K562 (cell line): ENCODE results near the gene CD1E. TPM values are rescaled to one million over a fixed set of nuclear protein-coding genes. Genes with fewer than 3 reads are reported as not detected.

ENCODE experiments used
- ATAC-seq: fragments of 200-7000 bp; cut with Tn5 transposase; 3 replicates; pipeline ENCODE4 v1.9.1; 2020; ENCODE audit warnings: moderate library complexity
- BruUV-seq: library from RNA; stranded (reverse); fragments of 400-500 nt; replicated peaks from 2 replicates; lab custom pipeline; 2021; lab: Mats Ljungman, UMichigan
- CTCF ChIA-PET: fragments of 300-600 bp; formaldehyde crosslinking; extraction: SDS; loops from one replicate; lab custom pipeline; 2021; ENCODE audit warnings: low intra/inter-chr PET ratio; lab: Yijun Ruan, JAX
- POLR2A ChIA-PET: fragments of 300-600, 350-650 bp; sonication (Branson Sonifier 250); formaldehyde crosslinking; extraction: SDS; loops from one replicate; lab custom pipeline; 2021; ENCODE audit warnings: antibody characterized with exemption, inconsistent platforms; lab: Yijun Ruan, JAX
- DNase-seq, 4 experiments: peaks; one replicate each; pipeline versions ENCODE4 v3.0.0 to v3.0.0-alpha.2; 2011 to 2018; ENCODE audit warnings: low spot score in 3 of 4, mixed read lengths in 3 of 4; ENCODE audit errors: extremely low read depth in 1 of 4
- FAIRE-seq: peaks from 2 replicates; lab custom pipeline; 2011; peaks lifted over from hg19 to GRCh38; lab: Jason Lieb, UNC
- H2AFZ ChIP-seq: 2 replicates; pipeline ENCODE4 v1.6.0; 2011; ENCODE audit warnings: low read depth, low read length, control low read depth, inconsistent platforms
- H3K27ac ChIP-seq: fragments of 200-600 bp; 3 replicates; pipeline ENCODE4 v1.8.0; 2011; ENCODE audit warnings: low read depth, mild to moderate bottlenecking, control low read depth, inconsistent platforms, low read length, moderate library complexity, mixed read lengths; ENCODE audit errors: extremely low read depth
- H3K27me3 ChIP-seq, 2 experiments: fragments of 300-600 bp in 1 of 2; 2 replicates in 1 of 2; 3 replicates in 1 of 2; pipeline versions ENCODE4 v1.6.0 to v1.8.0; 2011; ENCODE audit warnings: inconsistent platforms in 2 of 2, low read length in 2 of 2, mild to moderate bottlenecking in 1 of 2, mixed read lengths in 1 of 2, moderate library complexity in 1 of 2; ENCODE audit not compliant: control insufficient read depth in 2 of 2, insufficient read depth in 2 of 2
- H3K36me3 ChIP-seq: fragments of 300-600 bp; 3 replicates; pipeline ENCODE4 v1.8.0; 2011; ENCODE audit warnings: mild to moderate bottlenecking, low read length, inconsistent platforms; ENCODE audit not compliant: control insufficient read depth, insufficient read depth
- H3K4me1 ChIP-seq, 2 experiments: fragments of 200-600 bp in 1 of 2; replicated peaks in 1 of 2; 2 replicates in 1 of 2; 3 replicates in 1 of 2; pipeline versions ENCODE4 v1.5.1 to v1.8.0; 2011; ENCODE audit warnings: inconsistent platforms in 2 of 2, low read length in 2 of 2, mild to moderate bottlenecking in 1 of 2, mixed read lengths in 1 of 2, moderate library complexity in 1 of 2; ENCODE audit not compliant: control insufficient read depth in 2 of 2, insufficient read depth in 2 of 2
- H3K4me2 ChIP-seq: 2 replicates; pipeline ENCODE4 v1.6.1; 2011; ENCODE audit warnings: low read length, control low read depth, inconsistent platforms, mixed read lengths; ENCODE audit not compliant: insufficient read depth
- H3K4me3 ChIP-seq: fragments of 200-600 bp; sonication (generic), shearing (Covaris generic); 2 replicates; pipeline ENCODE4 v1.5.1; 2016; ENCODE audit warnings: control low read depth, inconsistent platforms
- H3K79me2 ChIP-seq: fragments of 200-600 bp; 3 replicates; pipeline ENCODE4 v1.8.0; 2011; ENCODE audit warnings: low read length, inconsistent platforms; ENCODE audit not compliant: control insufficient read depth, insufficient read depth
- H3K9ac ChIP-seq, 2 experiments: 2 replicates each; pipeline versions ENCODE4 v1.6.0 to v1.6.1; 2011; ENCODE audit warnings: low read depth in 2 of 2, low read length in 2 of 2, control low read depth in 1 of 2, inconsistent platforms in 1 of 2, mild to moderate bottlenecking in 1 of 2, mixed read lengths in 1 of 2; ENCODE audit not compliant: insufficient read depth in 1 of 2
- H3K9me1 ChIP-seq: one replicate; pipeline ENCODE4 v1.6.0; 2011; ENCODE audit warnings: inconsistent platforms, mild to moderate bottlenecking, low read length, moderate library complexity; ENCODE audit not compliant: control insufficient read depth, insufficient read depth
- H3K9me3 ChIP-seq: replicated peaks from 2 replicates; pipeline ENCODE4 v1.5.1; 2011; ENCODE audit warnings: low read depth, low read length, inconsistent platforms; ENCODE audit not compliant: control insufficient read depth, insufficient read depth
- H4K20me1 ChIP-seq: replicated peaks from 2 replicates; pipeline ENCODE4 v1.6.1; 2011; ENCODE audit warnings: low read length, inconsistent platforms, mixed read lengths; ENCODE audit not compliant: control insufficient read depth, insufficient read depth
- ELK1 ChIP-seq: sonication (generic); formaldehyde crosslinking; IDR thresholded peaks from 2 replicates; pipeline ENCODE4 v1.8.1; 2022; ENCODE audit warnings: missing genetic modification reagents
- MAFG ChIP-seq: fragments of 450-650 bp; conservative IDR thresholded peaks from 2 replicates; pipeline ENCODE4 v1.6.1; 2016; ENCODE audit warnings: missing genetic modification characterization, missing compliant biosample characterization
- MCM7 ChIP-seq, 2 experiments: fragments of 450-650 bp; IDR thresholded peaks; 2 replicates each; pipeline ENCODE4 v1.6.1; 2016 to 2018
- MECOM ChIP-seq: fragments of 250-450 bp; sonication (Bioruptor Pico); IDR thresholded peaks from 2 replicates; pipeline ENCODE4 v1.8.0; 2022; ENCODE audit warnings: inconsistent platforms
- SLC30A9 ChIP-seq: fragments of 250-450 bp; sonication (Bioruptor Pico); IDR thresholded peaks from 2 replicates; pipeline ENCODE4 v1.8.0; 2022; ENCODE audit warnings: mild to moderate bottlenecking, moderate library complexity
- SMC3 ChIP-seq: conservative IDR thresholded peaks from 2 replicates; pipeline ENCODE4 v1.6.1; 2011; ENCODE audit warnings: low read depth, low read length, improper control_type of control experiment; ENCODE audit not compliant: insufficient read depth
- SNIP1 ChIP-seq: fragments of 450-650 bp; IDR thresholded peaks from 2 replicates; pipeline ENCODE4 v1.7.1; 2017; ENCODE audit warnings: low read depth, mild to moderate bottlenecking
- ZNF316 ChIP-seq: fragments of 450-650 bp; IDR thresholded peaks from 2 replicates; pipeline ENCODE4 v1.6.1; 2016
- ZNF41 ChIP-seq: fragments of 250-450 bp; sonication (Bioruptor Pico); conservative IDR thresholded peaks from 2 replicates; pipeline ENCODE4 v1.4.0; 2020; ENCODE audit warnings: mild to moderate bottlenecking
- ZNF584 ChIP-seq: fragments of 200-800 bp; sonication (Bioruptor generic); IDR thresholded peaks from 2 replicates; pipeline ENCODE4 v1.6.1; 2016; ENCODE audit warnings: low read depth, mild to moderate bottlenecking, missing genetic modification characterization, missing compliant biosample characterization
- ZNF717 ChIP-seq: fragments of 250-450 bp; sonication (Bioruptor Pico); IDR thresholded peaks from 2 replicates; pipeline ENCODE4 v1.5.0; 2021
- WGBS: fragments of 100-300 bp; shearing (Covaris generic); methylation state at CpG from one replicate; pipeline ENCODE4 v1.1.6; 2016; ENCODE audit warnings: low coverage, mixed read lengths; ENCODE audit not compliant: insufficient coverage; ENCODE audit errors: missing lambda C conversion rate; 5-methylcytosine and 5-hydroxymethylcytosine counted together
- in situ Hi-C: fragments of 300-500 bp; cut with MboI; formaldehyde crosslinking; loops from 4 replicates; pipeline ENCODE4 v1.15.0; 2018; ENCODE audit warnings: inconsistent platforms, mixed read lengths
- intact Hi-C: fragments of 100-400 bp; cut with micrococcal nuclease; formaldehyde crosslinking; loops from 2 replicates; pipeline ENCODE4 v1.14.2; 2022
- polyA plus RNA-seq, 8 experiments: library from polyadenylated mRNA; depleted of rRNA in 4 of 8; stranded (reverse) in 5 of 8; unstranded in 3 of 8; fragments of >200 nt; fragmentation: Nextera tagmentation in 2 of 8; fragmentation: Illumina TruSeq in 1 of 8; extraction: Ambion mirVana in 2 of 8; extraction: Trizol in 1 of 8; gene quantifications; 2 replicates each; pipeline versions ENCODE4 v1.2.1 to v1.2.3, GENCODE V29; 2011 to 2014; ENCODE audit warnings: inconsistent platforms in 1 of 8, missing spikeins in 1 of 8
- total RNA-seq, 7 experiments: library from RNA; depleted of rRNA in 6 of 7; stranded (reverse); fragments of >200 nt in 6 of 7; fragmentation: Illumina TruSeq in 2 of 7; extraction: Trizol in 2 of 7; gene quantifications; 2 replicates each; pipeline versions ENCODE4 v1.2.1 to v1.2.3, GENCODE V29; 2011 to 2021; ENCODE audit warnings: low replicate concordance in 1 of 7

Gene CD1E
- total and polyA plus RNA-seq, 9 of the 15 experiments (the other 6 are each of a cell fraction or from before 2014, with no cell fraction given), result not detected

GRCh38 chr1:158333405-158334155 is 20.1 kb upstream of the CD1E start (continued):
- TF ChIP-seq ELK1 (CRISPR knock-in tag) (no peak), MCM7 (IDR thresholded peaks at IDR 0.05) (no peak), ZNF41 (CRISPR knock-in tag) (no peak), ZNF584 (CRISPR knock-in tag) (no peak), MECOM (no peak), SNIP1 (no peak)

- in situ Hi-C loops (no loop called here), intact Hi-C loops (no loop called here)
- Histone ChIP-seq H3K4me1 (no peaks in the 10 kb centered on the region; a peak in 1 of 5 replicates), H3K4me2 (no peak overlapping the region), H3K9me1 (no peaks in the 10 kb centered on the region), H3K9ac (no peak overlapping the region), H4K20me1 (no peaks in the 10 kb centered on the region), H3K27ac (no peak overlapping the region), H3K79me2 (no peaks in the 10 kb centered on the region), H3K36me3 (no peaks in the 10 kb centered on the region), H3K27me3 (no peaks in the 10 kb centered on the region), H3K9me3 (no peaks in the 10 kb centered on the region), H2AFZ (no peak overlapping the region), H3K4me3 (no peak overlapping the region)
- no peak for FAIRE-seq
- BruUV-seq, result no TSS peak
- DNase-seq, result no peak
- POLR2A ChIA-PET, result no interaction called here
- CTCF ChIA-PET, result interaction anchor here (0.7 kb wide), 1 partner anchor 141 kb away, joined by 3 read pairs; no protein-coding TSS in a partner anchor
- ATAC-seq, result no peak
- 0% methylated on average over 2 of the region's 2 CpGs for WGBS
- TF ChIP-seq ZNF316, result peak; percentile 51
- TF ChIP-seq ZNF717 (CRISPR knock-in tag), result no peak
- TF ChIP-seq SLC30A9, result no peak
- peak; percentile 31; the same call in 1 of the 2 replicates for TF ChIP-seq MAFG
- no peak for TF ChIP-seq SMC3
Observed at GRCh38 chr1:158334526-158335212, 19.0 kb upstream of the CD1E start.
